GM18867 (cell line): ENCODE measurements around the gene BDNF.

ENCODE experiments used
- ATAC-seq: cut with Tn5 transposase; IDR thresholded peaks from one replicate; pipeline ENCODE4 v1.9.1; 2021; ENCODE audit warnings: mild to moderate bottlenecking, moderate library complexity; ENCODE audit not compliant: unreplicated experiment

BDNF gene

GRCh38 chr11:27626938-27627586, 73.2 kb downstream of the BDNF start:
- ATAC-seq, result no peak

GRCh38 chr11:27626269-27626937, 73.9 kb downstream of the BDNF start:
- peak; percentile 53 for ATAC-seq

- ATAC-seq, result no peak
Measured at GRCh38 chr11:27625347-27625912, 74.8 kb downstream of the BDNF start.

- ATAC-seq, result no peak
Measured at GRCh38 chr11:27623945-27624523, 76.2 kb downstream of the BDNF start.

GRCh38 chr11:27622541-27623300, 77.5 kb downstream of the BDNF start:
- ATAC-seq, result no peak

GRCh38 chr11:27621405-27622161, 78.7 kb downstream of the BDNF start:
- no peak for ATAC-seq

GRCh38 chr11:27619763-27620335, 80.4 kb downstream of the BDNF start:
- no peak for ATAC-seq

- ATAC-seq, result no peak
Measured at GRCh38 chr11:27619039-27619574, 81.1 kb downstream of the BDNF start.

- no peak for ATAC-seq
Measured at GRCh38 chr11:27618281-27618915, 81.9 kb downstream of the BDNF start.

- no peak for ATAC-seq
Measured at GRCh38 chr11:27616711-27617110, 83.5 kb downstream of the BDNF start.

GRCh38 chr11:27615833-27616232, 84.4 kb downstream of the BDNF start:
- no peak for ATAC-seq

- no peak for ATAC-seq
Measured at GRCh38 chr11:27614092-27614491, 86.2 kb downstream of the BDNF start.

- no peak for ATAC-seq
Measured at GRCh38 chr11:27612932-27613880, 87.0 kb downstream of the BDNF start.

GRCh38 chr11:27611947-27612455, 88.3 kb downstream of the BDNF start:
- ATAC-seq, result no peak

GRCh38 chr11:27611390-27611789, 88.9 kb downstream of the BDNF start:
- no peak for ATAC-seq

- no peak for ATAC-seq
Measured at GRCh38 chr11:27610946-27611345, 89.3 kb downstream of the BDNF start.

- ATAC-seq, result no peak
Measured at GRCh38 chr11:27610280-27610679, 90.0 kb downstream of the BDNF start.

- ATAC-seq, result no peak
Measured at GRCh38 chr11:27608951-27609350, 91.3 kb downstream of the BDNF start.
